GM19467 (cell line): ENCODE results near the gene FJX1.

Experiments used
- ATAC-seq: cut with Tn5 transposase; IDR thresholded peaks from one replicate; pipeline ENCODE4 v1.9.1; 2021; ENCODE audit warnings: mild to moderate bottlenecking, moderate library complexity; ENCODE audit not compliant: unreplicated experiment

Gene FJX1

GRCh38 chr11:35617687-35618496 is at the start of gene FJX1:
Gene FJX1 (plus strand): TSS chr11:35618460. CDS start chr11:35618637, 177 bp downstream.
- ATAC-seq, result peak; percentile 25

GRCh38 chr11:35571696-35572095 is 46.6 kb upstream of the FJX1 start:
- no peak for ATAC-seq

DNA sequence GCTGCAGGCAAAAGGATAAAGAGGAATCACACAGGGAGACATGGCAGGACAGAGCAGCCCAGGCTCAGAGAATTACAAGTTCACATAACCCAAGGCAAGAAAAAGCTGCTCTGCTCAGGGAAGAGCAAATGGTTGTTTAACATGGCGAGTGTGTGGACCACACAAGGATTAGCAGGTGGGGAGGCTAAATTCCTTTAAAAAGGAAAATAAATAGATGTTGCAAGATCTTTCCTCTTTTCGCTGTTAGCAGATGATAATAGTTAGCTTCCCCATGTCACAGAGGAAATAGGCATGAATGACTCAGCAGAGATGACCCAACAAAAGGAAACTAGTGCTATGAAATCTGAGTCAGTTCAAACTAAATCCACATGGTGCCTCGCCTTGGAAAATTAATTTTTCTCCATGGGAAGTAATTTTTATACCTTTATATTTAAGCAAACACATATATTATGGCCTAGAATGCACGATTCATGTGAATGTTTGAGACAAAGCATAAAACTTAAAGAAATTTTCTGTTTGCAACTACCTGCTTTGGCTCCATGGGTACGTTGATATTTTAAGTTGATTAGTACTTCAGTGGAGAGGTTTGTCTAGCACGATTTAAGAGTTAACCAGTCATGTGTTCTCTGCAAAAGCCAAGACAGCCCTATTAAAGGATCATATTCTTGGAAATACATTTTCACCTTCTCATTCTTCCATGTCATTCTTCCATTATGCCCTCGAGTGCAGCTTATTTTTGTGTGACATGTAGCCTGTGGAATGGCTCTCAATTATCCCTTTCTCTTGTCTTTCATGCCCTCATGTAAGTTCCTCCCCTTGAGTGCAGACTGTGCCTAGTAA is 38.5 kb upstream of the FJX1 start:
- no peak for ATAC-seq

DNA sequence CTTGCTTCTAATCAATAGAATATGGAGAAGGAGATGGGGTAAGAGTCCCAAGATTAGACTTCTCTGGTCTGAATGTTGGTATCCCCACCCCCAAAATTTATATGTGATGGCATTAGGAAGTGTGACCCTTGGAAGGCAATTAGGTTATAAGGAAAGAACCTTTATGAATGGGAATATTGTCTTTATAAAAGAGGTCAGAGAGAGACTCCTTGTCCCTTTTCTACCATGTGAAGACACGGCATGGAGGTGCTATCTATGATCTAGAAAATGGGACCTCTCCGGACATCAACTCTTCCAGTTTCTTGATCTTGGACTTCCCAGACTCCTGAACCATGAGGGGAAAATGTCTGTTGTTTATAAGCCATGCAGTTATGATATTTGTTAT is 37.9 kb upstream of the FJX1 start:
- no peak for ATAC-seq

DNA sequence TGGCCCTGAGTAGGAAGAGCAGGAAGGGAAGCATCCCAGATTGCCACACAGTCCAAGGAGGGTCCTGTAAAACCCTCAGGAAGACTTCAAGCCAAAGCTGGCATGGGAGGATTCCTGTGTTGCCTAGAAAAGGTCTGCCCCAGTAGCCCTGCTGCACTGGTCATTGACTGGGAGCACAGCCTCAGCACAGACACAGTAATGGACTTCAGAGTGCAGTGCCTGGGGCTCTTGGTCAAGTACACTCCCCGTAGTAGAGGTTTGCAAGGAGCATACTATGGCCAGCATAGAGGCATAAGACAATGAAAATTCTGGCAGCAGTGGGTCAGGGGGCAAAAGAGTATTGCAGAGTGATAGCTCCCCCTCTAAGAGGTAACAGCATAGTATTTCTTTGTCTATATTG is 36.2 kb upstream of the FJX1 start:
- no peak for ATAC-seq

DNA sequence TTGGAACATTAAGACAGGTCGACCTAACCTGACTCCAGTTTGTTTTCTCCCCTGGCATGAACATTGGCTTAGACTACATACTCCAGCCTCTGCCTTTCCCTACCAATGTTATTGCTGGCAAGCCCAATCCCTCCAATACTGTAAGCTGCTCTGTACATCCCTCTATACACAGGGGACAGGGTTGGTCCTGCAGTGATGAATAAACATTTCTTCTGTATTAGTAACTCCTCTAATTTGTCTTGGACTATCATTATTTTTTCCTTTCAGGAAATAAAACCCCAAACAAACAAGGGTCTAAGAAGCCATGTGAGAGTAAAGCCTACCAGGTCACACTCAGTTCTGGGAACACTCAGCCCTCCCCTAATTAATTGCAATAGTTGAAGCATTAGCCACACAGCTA is 35.1 kb upstream of the FJX1 start:
- ATAC-seq, result no peak

GRCh38 chr11:35583843-35584242 is 34.4 kb upstream of the FJX1 start:
- ATAC-seq, result no peak

DNA sequence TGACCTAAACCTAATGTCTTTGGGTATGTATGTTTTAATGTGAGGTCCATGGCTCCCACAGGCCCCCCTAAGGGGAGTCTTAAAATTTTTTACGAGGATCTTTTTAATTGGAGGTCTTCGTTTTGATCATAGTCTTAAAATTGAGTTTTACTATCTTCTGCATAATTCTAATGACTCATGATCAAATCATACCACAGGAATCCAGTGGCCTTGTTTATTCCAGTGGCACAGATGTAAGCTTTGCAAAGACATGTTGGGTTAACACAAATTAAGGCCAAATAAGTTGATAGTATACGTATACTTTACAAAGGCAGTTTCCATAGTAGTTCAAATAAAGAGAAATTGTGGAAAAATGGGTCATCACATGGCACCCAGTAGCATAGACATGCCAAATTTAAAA is 33.9 kb upstream of the FJX1 start:
- no peak for ATAC-seq

GRCh38 chr11:35585416-35585815 is 32.8 kb upstream of the FJX1 start:
- no peak for ATAC-seq

DNA sequence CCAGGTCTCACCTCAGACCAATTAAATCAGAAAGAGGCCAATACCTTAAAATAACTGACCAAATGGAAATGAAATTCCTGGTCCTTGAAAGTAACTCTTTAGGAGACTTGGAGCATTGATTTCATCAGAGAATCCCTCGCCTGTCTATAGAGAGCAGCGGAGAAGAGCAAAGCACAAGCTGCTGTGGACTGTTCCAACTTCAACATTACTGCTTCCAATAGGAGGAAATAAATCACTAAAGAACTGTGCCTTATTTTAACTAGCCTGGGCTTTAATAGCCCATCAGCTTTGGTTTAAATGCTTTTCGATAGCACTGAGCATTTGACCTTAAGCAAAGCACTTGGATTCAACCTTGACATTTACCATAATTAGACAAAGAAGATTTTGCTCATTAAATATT is 32.0 kb upstream of the FJX1 start:
- no peak for ATAC-seq

- ATAC-seq, result no peak
These were observed 30.3 kb upstream of the FJX1 start for GRCh38 chr11:35587972-35588371.

DNA sequence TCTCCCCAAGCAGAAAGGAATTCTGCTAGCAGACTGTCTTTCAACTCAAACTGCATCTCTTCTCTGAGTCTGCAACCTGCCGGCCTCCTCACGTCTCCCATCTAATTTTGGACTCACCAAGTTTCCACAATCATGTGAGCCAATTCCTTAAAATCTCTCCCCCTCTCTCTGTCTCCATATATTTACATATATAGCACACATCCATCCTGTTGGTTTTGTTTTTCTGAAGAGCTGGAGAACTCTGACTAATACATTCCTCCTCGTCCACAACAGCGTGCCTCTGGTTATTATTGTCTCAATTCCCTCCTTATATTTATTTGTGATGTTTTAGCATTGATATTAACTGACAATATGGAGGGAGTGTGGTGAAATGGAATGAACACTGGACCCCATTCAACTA is 29.6 kb upstream of the FJX1 start:
- no peak for ATAC-seq

DNA sequence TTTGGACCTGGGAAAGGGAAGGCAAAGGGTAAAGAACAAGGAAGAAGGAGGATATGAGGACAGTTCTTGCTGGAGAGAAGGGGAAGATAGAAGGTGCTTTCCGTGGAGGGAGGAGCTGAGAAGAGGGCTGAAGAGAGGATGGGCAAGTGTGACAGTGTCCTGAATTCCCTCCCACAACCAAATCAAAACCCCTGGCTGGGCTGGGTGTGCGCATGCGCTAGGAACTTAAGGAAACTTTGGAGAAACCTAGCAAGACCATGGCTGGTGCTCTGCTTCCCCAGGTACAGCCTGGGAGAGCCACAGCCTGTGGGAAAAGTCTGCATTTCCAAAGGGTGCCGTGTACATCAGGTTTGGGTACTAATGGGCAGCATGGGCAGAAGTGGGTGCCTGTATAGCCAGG is 29.0 kb upstream of the FJX1 start:
- no peak for ATAC-seq

- ATAC-seq, result no peak
These were observed 27.8 kb upstream of the FJX1 start for GRCh38 chr11:35590412-35590811.

GRCh38 chr11:35593143-35593542 is 25.1 kb upstream of the FJX1 start:
- no peak for ATAC-seq

- ATAC-seq, result no peak
These were observed 23.6 kb upstream of the FJX1 start for GRCh38 chr11:35594680-35595079.

DNA sequence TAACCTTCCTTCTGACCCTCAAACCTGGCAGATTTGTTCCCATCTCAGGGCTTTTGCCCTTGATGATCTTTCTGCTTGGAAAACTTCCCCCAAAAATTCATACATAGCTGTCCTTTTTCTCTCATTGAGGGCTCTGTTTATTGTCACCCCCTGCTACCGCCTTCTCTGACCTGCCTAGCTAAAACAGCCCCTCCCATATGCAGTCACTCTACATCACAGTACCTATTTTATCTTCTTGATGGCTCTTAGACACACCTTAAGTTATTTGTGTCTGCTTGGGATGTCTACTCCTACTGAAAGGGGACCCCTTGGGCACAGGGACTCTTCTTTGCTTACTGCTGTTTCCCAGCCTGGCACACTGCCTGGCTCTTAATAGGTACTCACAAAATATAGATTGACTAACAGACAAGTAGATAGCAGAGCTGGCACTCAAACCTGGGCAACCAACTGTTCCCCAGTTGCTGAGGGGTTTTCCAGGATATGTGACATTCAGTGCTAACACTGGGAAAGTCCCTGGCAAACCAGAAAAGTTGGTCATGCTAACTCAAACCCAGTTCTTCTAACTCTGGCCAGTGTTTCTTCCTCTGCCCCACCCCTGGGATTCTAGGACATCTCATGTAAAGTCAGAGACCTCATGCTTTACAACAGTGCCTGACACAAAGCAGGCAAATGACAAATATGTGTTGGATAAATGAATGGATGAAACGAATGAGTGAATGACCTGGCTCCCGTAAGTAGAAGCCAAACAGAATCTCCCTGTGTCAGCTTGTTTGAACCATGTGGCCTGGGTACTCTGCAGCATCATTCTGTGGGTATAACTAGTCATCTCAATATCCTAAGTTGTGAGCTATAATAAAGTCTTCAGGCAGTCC is 19.8 kb upstream of the FJX1 start:
- no peak for ATAC-seq

- ATAC-seq, result no peak
These were observed 17.9 kb upstream of the FJX1 start for GRCh38 chr11:35600331-35600838.

GRCh38 chr11:35602160-35602793 is 16.0 kb upstream of the FJX1 start:
- ATAC-seq, result no peak

- no peak for ATAC-seq
These were observed 15.3 kb upstream of the FJX1 start for GRCh38 chr11:35602979-35603378.

DNA sequence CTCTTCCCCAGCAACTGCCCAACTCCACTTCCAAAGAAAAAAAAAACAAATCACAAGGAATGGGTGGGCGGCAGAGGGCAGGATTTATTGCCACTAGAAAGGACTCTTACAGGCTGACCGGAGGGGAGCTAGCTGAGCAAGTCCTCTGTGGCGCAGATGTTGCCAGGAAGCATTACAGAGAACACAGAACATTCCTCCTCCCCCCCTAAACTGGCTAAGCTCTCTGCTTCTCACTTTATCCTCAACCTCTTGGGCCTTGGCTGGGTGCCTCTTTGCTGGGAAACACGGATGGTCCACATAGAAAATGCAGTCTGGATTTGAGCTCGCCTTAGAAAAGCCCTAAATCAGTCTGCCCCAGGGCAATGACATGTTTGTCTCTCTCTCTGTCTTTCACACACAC is 12.6 kb upstream of the FJX1 start:
- no peak for ATAC-seq
